HG03108 (cell line): ENCODE data around the gene DDO.

Experiments used
- ATAC-seq: cut with Tn5 transposase; IDR thresholded peaks from one replicate; pipeline ENCODE4 v1.9.1; 2021; ENCODE audit warnings: moderate library complexity; ENCODE audit not compliant: unreplicated experiment

Gene DDO

DNA sequence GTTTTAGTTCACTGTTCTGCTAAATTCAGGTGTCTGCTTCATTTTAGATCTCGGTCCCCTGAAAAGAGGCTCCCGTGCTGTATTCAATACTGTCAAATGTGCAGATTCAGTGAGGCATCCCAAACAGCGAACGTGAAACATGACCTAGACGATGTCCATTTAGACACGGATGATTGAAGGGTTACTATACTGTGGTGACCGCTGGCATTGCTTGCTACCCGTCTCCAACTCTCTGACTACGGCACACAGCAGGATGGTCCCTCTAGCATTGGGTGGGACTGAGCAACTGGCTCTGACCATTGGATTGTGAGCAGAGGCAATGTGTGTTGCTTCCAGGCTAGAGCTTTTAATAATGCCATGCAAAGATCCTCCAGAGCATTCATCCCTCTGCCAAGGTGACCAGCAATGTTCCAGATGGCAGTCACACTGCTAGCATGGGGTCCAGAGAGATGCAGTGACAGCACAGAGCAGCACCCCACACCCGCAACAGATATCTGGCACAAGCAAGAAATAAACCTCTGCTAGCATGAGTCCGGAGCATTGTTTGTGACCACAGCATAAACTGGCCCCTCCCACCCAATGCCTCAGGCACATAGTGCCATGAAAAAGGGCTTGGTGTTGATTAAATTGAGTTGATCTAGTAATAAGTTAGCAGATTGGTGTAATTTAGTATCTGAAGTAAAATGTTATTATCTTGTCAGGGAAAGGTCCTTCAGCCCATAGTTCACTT, 66.2 kb downstream of the DDO start:
- ATAC-seq: no peak

- ATAC-seq: no peak
Observed at GRCh38 chr6:110345025-110345424, 70.3 kb downstream of the DDO start.

- ATAC-seq: no peak
Observed at GRCh38 chr6:110342759-110343158, 72.6 kb downstream of the DDO start.
